NCI-H146 treated with DMSO at 0.1 percent for 48 hours (cell line): ENCODE data around the gene MIOS.
"Not testable (repeated sequence)": the region's sequence is repeated elsewhere in the genome, so short reads cannot be mapped to it uniquely, and the experiment has no call there.

Experiments
- DNase-seq: peaks from one replicate; lab custom pipeline; 2025; ENCODE audit not compliant: unreplicated experiment; lab: John Stamatoyannopoulos, UW

Gene MIOS

GRCh38 chr7:7554021-7554432 is 12.7 kb upstream of the MIOS start:
- no peak for DNase-seq

GRCh38 chr7:7554649-7555575 is 11.8 kb upstream of the MIOS start:
- peak; percentile 71 for DNase-seq

- no peak for DNase-seq
Measured at GRCh38 chr7:7556852-7557251, 9.8 kb upstream of the MIOS start.

GRCh38 chr7:7557252-7557651 is 9.4 kb upstream of the MIOS start:
- no peak for DNase-seq

GRCh38 chr7:7561591-7561990 is 5.1 kb upstream of the MIOS start:
- not testable (repeated sequence) for DNase-seq

GRCh38 chr7:7562736-7563135 is 3.9 kb upstream of the MIOS start:
- no peak for DNase-seq

GRCh38 chr7:7563269-7563668 is 3.4 kb upstream of the MIOS start:
- no peak for DNase-seq

- DNase-seq, result no peak
Measured at GRCh38 chr7:7563813-7564212, 2.9 kb upstream of the MIOS start.

GRCh38 chr7:7564323-7564780 is 2.3 kb upstream of the MIOS start:
- no peak for DNase-seq

- no peak for DNase-seq
Measured at GRCh38 chr7:7565018-7565680, 1.5 kb upstream of the MIOS start.

GRCh38 chr7:7565746-7566650 is 686 bp upstream of the MIOS start:
- DNase-seq, result no peak

GRCh38 chr7:7567898-7568531 is 1.3 kb downstream of the MIOS start:
- no peak for DNase-seq

GRCh38 chr7:7568553-7568952 is 1.9 kb downstream of the MIOS start:
- DNase-seq, result no peak

GRCh38 chr7:7569081-7569527 is 2.4 kb downstream of the MIOS start:
- DNase-seq, result no peak

- DNase-seq, result no peak
Measured at GRCh38 chr7:7569615-7570014, 2.9 kb downstream of the MIOS start.

- no peak for DNase-seq
Measured at GRCh38 chr7:7570584-7570983, 3.9 kb downstream of the MIOS start.

- DNase-seq, result no peak
Measured at GRCh38 chr7:7573701-7574100, 7.0 kb downstream of the MIOS start.

GRCh38 chr7:7576344-7576743 is 9.7 kb downstream of the MIOS start:
- DNase-seq, result no peak

- DNase-seq, result no peak
Measured at GRCh38 chr7:7577888-7578287, 11.2 kb downstream of the MIOS start.

- no peak for DNase-seq
Measured at GRCh38 chr7:7579638-7580037, 13.0 kb downstream of the MIOS start.
